Tibial nerve (tissue), 4 donors: ENCODE results near the gene SUV39H1.
"Not testable (repeated sequence)": the region's sequence is repeated elsewhere in the genome, so short reads cannot be mapped to it uniquely, and the experiment has no call there.

Source experiments
- CTCF ChIP-seq, 5 experiments: fragments of 200-600 bp in 3 of 5; fragments of 450-650 bp in 2 of 5; sonication (generic) in 3 of 5; IDR thresholded peaks; one replicate each; pipeline ENCODE4 v1.5.1; 2016 to 2019; ENCODE audit warnings: antibody characterized with exemption in 5 of 5, mild to moderate bottlenecking in 3 of 5, moderate library complexity in 2 of 5
- EP300 ChIP-seq, 2 donors: sonication (generic); formaldehyde crosslinking; IDR thresholded peaks; one replicate each; pipeline ENCODE4 v1.6.1; 2017; ENCODE audit warnings: antibody characterized with exemption in 2 of 2, mild to moderate bottlenecking in 1 of 2
- POLR2A ChIP-seq, 2 donors: fragments of 450-650 bp; IDR thresholded peaks; one replicate each; pipeline ENCODE4 v1.6.1; 2017; ENCODE audit warnings: antibody characterized with exemption in 2 of 2, mild to moderate bottlenecking in 2 of 2, moderate library complexity in 2 of 2

GRCh38 chrX:48668187-48668586, 28.3 kb upstream of the SUV39H1 start:
- TF ChIP-seq CTCF, POLR2A, EP300 (IDR thresholded peaks at IDR 0.05): not testable (repeated sequence)
